ENCODE results near the gene ACBD6.

- no peak for TF ChIP-seq CTCF (IDR thresholded peaks at IDR 0.05)
- no peak for TF ChIP-seq POLR2A (IDR thresholded peaks at IDR 0.05)
Observed at GRCh38 chr1:180257486-180257885, 244.9 kb downstream of the ACBD6 start.

Measured in lower leg skin (tissue), 3 donors.